Gastroesophageal sphincter (tissue), 4 donors: Measurements from ENCODE around the gene STRIP1. TPM values are rescaled to one million over a fixed set of nuclear protein-coding genes. Genes with fewer than 3 reads are reported as not detected.

Source experiments
- ATAC-seq: fragments of 150-250 bp; one replicate; pipeline ENCODE4 v1.9.1; 2016; ENCODE audit warnings: mild to moderate bottlenecking, moderate library complexity
- H3K27ac ChIP-seq, 4 donors: fragments of 200-600 bp; sonication (generic) in 3 of 4; 1 replicate in 3 of 4; 2 replicates in 1 of 4; pipeline ENCODE4 v1.5.1; 2016 to 2019
- H3K27me3 ChIP-seq: fragments of 200-600 bp; sonication (generic); one replicate; pipeline ENCODE4 v1.5.1; 2019
- H3K36me3 ChIP-seq, 2 donors: fragments of 200-600 bp; sonication (generic); one replicate each; pipeline ENCODE4 v1.5.1; 2019; ENCODE audit warnings: control low read depth in 1 of 2
- H3K4me1 ChIP-seq, 3 donors: fragments of 200-600 bp; sonication (generic); 1 replicate in 2 of 3; 2 replicates in 1 of 3; pipeline ENCODE4 v1.5.1; 2016 to 2019; ENCODE audit warnings: control low read depth in 2 of 3
- H3K4me3 ChIP-seq, 2 donors: fragments of 200-600 bp; sonication (generic); one replicate each; pipeline ENCODE4 v1.5.1; 2019; ENCODE audit warnings: mild to moderate bottlenecking in 1 of 2, moderate library complexity in 1 of 2
- H3K9me3 ChIP-seq, 3 donors: fragments of 200-600 bp; sonication (generic); one replicate each; pipeline ENCODE4 v1.5.1; 2017 to 2019; ENCODE audit warnings: control low read depth in 2 of 3
- EP300 ChIP-seq: sonication (generic); formaldehyde crosslinking; IDR thresholded peaks from one replicate; pipeline ENCODE4 v1.6.1; 2017; ENCODE audit warnings: antibody characterized with exemption, mild to moderate bottlenecking
- POLR2A ChIP-seq, 2 donors: fragments of 450-650 bp; IDR thresholded peaks; one replicate each; pipeline ENCODE4 v1.6.1; 2017; ENCODE audit warnings: antibody characterized with exemption in 2 of 2, mild to moderate bottlenecking in 2 of 2, moderate library complexity in 1 of 2
- POLR2AphosphoS5 ChIP-seq: sonication (generic); formaldehyde crosslinking; IDR thresholded peaks from one replicate; pipeline ENCODE4 v1.6.1; 2017; ENCODE audit warnings: antibody characterized with exemption
- WGBS, 2 donors: methylation state at CpG; one replicate each; pipeline ENCODE4 v1.1.5; 2018; ENCODE audit warnings: low coverage in 1 of 2; 5-methylcytosine and 5-hydroxymethylcytosine counted together
- total RNA-seq, 4 donors: library from RNA; depleted of rRNA; stranded (reverse); fragments of >200 nt; gene quantifications; one replicate each; pipeline ENCODE4 v1.1.0, GENCODE V29; 2016
- TF ChIP-seq, protein P1 (sequence below), 4 experiments: fragments of 200-600 bp in 2 of 4; fragments of 450-650 bp in 2 of 4; sonication (generic) in 1 of 4; IDR thresholded peaks; one replicate each; pipeline ENCODE4 v1.5.1; 2017 to 2019; ENCODE audit warnings: antibody characterized with exemption in 4 of 4, mild to moderate bottlenecking in 2 of 4, moderate library complexity in 2 of 4

Gene STRIP1, protein sequence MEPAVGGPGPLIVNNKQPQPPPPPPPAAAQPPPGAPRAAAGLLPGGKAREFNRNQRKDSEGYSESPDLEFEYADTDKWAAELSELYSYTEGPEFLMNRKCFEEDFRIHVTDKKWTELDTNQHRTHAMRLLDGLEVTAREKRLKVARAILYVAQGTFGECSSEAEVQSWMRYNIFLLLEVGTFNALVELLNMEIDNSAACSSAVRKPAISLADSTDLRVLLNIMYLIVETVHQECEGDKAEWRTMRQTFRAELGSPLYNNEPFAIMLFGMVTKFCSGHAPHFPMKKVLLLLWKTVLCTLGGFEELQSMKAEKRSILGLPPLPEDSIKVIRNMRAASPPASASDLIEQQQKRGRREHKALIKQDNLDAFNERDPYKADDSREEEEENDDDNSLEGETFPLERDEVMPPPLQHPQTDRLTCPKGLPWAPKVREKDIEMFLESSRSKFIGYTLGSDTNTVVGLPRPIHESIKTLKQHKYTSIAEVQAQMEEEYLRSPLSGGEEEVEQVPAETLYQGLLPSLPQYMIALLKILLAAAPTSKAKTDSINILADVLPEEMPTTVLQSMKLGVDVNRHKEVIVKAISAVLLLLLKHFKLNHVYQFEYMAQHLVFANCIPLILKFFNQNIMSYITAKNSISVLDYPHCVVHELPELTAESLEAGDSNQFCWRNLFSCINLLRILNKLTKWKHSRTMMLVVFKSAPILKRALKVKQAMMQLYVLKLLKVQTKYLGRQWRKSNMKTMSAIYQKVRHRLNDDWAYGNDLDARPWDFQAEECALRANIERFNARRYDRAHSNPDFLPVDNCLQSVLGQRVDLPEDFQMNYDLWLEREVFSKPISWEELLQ
- 10 to 100 TPM; 29.3 to 46.9 (median 35.9) TPM for total RNA-seq

- peak within 1 kb of the TSS; percentile 78 to 97 for H3K4me3 ChIP-seq
- H3K36me3 ChIP-seq: peaks cover 0 to 30% of the 10 kb centered on the region in 2 donors
- 0% methylated on average over 3 to 10 of the region's 66 CpGs for WGBS, 2 donors
- H3K27ac ChIP-seq: peak within 1 kb of the TSS; percentile 69 to 95 (median 90)
- ATAC-seq: peak; percentile 98
- H3K27me3 ChIP-seq: no peaks in the 10 kb centered on the region
- H3K4me1 ChIP-seq: peaks cover 0 to 37% (median 0%) of the 10 kb centered on the region in 3 donors
- H3K9me3 ChIP-seq: no peaks in the 10 kb centered on the region
- TF ChIP-seq POLR2AphosphoS5 (peak; percentile 86), POLR2A (IDR thresholded peaks at IDR 0.05) (peak in 1 of 2 donors; percentile 55), EP300 (no peak)
- TF ChIP-seq, protein P1, sequence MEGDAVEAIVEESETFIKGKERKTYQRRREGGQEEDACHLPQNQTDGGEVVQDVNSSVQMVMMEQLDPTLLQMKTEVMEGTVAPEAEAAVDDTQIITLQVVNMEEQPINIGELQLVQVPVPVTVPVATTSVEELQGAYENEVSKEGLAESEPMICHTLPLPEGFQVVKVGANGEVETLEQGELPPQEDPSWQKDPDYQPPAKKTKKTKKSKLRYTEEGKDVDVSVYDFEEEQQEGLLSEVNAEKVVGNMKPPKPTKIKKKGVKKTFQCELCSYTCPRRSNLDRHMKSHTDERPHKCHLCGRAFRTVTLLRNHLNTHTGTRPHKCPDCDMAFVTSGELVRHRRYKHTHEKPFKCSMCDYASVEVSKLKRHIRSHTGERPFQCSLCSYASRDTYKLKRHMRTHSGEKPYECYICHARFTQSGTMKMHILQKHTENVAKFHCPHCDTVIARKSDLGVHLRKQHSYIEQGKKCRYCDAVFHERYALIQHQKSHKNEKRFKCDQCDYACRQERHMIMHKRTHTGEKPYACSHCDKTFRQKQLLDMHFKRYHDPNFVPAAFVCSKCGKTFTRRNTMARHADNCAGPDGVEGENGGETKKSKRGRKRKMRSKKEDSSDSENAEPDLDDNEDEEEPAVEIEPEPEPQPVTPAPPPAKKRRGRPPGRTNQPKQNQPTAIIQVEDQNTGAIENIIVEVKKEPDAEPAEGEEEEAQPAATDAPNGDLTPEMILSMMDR (IDR thresholded peaks at IDR 0.05): no peak
Observed at GRCh38 chr1:110034451-110035235, at the start of gene STRIP1. Gene STRIP1 (plus strand): TSS chr1:110034624. CDS start chr1:110034638, 14 bp downstream.

DNA sequence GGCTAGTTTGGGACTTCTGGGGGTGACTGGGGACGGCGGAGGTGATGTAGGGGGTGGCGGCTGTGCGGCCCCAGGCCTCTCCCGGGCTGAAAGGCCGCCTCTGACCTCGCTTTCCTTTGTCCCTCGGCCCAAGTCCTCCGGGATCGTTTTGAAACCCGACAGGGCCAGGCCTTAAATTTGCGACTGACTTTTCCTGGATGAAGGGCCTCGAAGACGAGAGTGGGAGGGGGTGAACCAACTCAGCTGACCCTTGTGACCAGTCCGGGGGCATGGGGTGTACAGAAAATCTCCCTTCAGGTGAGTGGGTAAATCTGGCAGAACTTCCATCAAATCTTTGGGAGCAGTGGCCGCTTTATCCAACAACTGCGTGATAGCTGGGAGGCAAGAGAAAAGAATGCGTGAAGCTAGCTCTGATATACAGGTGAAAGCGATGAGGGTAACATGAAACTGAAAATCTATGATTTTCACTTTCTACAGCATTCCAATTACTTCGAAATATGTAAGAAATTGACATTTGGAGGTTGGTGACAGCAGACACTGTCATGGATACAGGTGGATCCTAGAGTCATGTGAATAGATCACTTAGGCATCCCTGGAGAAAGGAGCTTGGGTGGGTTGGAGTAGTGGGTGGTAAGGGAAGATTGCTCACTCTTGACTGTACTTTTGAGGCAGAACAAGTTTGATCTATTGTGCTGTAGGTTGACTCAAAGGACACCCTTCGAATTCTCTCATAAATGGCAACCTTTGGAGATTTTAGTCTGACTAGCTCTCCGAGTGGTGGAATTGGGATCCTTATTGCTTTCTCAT is 49.0 kb upstream of the STRIP1 start:
- Histone ChIP-seq H3K4me3 (peak overlapping the region; percentile 76 to 89), H3K36me3 (no peaks in the 10 kb centered on the region), H3K27ac (peak overlapping the region; percentile 74 to 99 (median 96)), H3K27me3 (no peaks in the 10 kb centered on the region), H3K9me3 (no peaks in the 10 kb centered on the region), H3K4me1 (peaks cover 13 to 72% (median 22%) of the 10 kb centered on the region in 3 donors)
- WGBS, 2 donors: 23 to 24% methylated on average over 8 to 10 of the region's 22 CpGs
- ATAC-seq: no peak
- TF ChIP-seq POLR2AphosphoS5 (no peak), POLR2A (IDR thresholded peaks at IDR 0.05) (no peak), EP300 (no peak)
- TF ChIP-seq, protein P1 (IDR thresholded peaks at IDR 0.05): no peak

DNA sequence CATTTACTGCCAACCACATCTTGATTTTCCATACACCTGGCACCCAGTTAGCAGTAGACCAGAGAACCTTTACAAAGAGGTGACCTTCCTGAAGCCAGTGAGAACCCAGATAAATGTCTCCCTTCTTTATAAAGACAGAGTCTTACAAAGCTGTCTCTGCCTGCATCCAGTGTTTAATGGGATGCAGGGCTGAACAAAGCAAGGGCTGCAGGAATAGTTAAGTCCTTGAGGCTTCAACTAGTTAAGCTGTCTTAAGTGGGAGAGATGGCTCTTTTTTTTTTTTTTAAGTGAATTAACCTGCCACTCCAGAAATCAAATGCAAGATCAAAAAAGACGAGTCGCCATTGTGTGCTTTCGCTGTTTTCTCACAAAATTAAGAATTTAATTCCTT is 48.4 kb upstream of the STRIP1 start:
- no peaks in the 10 kb centered on the region for H3K36me3 ChIP-seq
- H3K9me3 ChIP-seq: no peaks in the 10 kb centered on the region
- peak overlapping the region; percentile 76 to 89 for H3K4me3 ChIP-seq
- 50 to 77% methylated on average over 1 to 3 of the region's 3 CpGs for WGBS, 2 donors
- TF ChIP-seq POLR2AphosphoS5: no peak
- no peak for TF ChIP-seq POLR2A (IDR thresholded peaks at IDR 0.05)
- no peak for TF ChIP-seq EP300
- TF ChIP-seq, protein P1 (IDR thresholded peaks at IDR 0.05): no peak
- peaks cover 15 to 72% (median 22%) of the 10 kb centered on the region in 3 donors for H3K4me1 ChIP-seq
- ATAC-seq: no peak
- peak overlapping the region in 3 of 4 donors; percentile 94 to 99 (median 97) for H3K27ac ChIP-seq
- no peaks in the 10 kb centered on the region for H3K27me3 ChIP-seq

DNA sequence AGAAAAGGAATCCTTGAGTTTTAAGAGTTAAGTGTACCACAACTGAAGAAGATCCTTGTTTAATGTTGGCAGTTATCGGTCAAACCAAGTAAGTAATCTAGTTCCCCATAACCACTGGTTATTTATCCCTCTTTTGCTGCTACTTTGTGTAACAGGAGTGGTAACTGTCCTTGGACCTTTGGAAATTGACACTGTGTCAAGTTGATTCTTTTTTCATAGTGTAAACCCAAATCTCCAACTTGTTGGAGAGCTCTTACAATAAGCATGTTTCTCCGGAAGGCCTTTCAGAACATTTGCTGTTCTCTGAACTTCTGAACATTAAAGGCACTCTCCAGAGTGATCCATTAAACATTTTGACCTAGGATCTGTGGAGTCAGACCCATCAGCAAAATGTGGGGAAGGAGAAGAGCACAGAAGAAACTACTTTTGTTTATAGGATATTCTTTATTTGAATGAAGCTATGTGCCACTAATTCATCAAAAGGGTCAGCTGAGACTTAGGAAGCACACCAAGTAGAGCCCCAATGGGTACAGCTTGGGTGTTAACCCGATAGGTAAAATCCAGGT is 46.0 kb upstream of the STRIP1 start:
- TF ChIP-seq, protein P1 (IDR thresholded peaks at IDR 0.05): no peak
- TF ChIP-seq POLR2AphosphoS5: no peak
- H3K27me3 ChIP-seq: no peaks in the 10 kb centered on the region
- ATAC-seq: no peak
- WGBS, 2 donors: 95 to 96% methylated on average over 3 of the region's 3 CpGs
- H3K36me3 ChIP-seq: no peaks in the 10 kb centered on the region
- H3K4me1 ChIP-seq: peaks cover 17 to 90% (median 22%) of the 10 kb centered on the region in 3 donors
- no peak overlapping the region for H3K27ac ChIP-seq
- no peak overlapping the region for H3K4me3 ChIP-seq
- H3K9me3 ChIP-seq: no peaks in the 10 kb centered on the region
